Calu3 (cell line): ENCODE measurements around the gene EVA1B. TPM values are rescaled to one million over a fixed set of nuclear protein-coding genes. Genes with fewer than 3 reads are reported as not detected.

ENCODE experiments used
- BruUV-seq: library from RNA; stranded (reverse); fragments of 400-500 nt; replicated peaks from 2 replicates; lab custom pipeline; 2021; lab: Mats Ljungman, UMichigan
- CTCF ChIA-PET: fragments of 300-600 bp; sonication (Branson Sonifier 250); formaldehyde crosslinking; loops from one replicate; lab custom pipeline; 2022; ENCODE audit warnings: antibody characterized with exemption; lab: Charles Lee
- DNase-seq: peaks from one replicate; pipeline ENCODE4 v3.0.0; 2022
- H3K27ac Mint-ChIP-seq: one replicate; pipeline ENCODE4 v1.8.0; 2022; ENCODE audit warnings: mixed read lengths; ENCODE audit not compliant: unreplicated experiment
- H3K27me3 Mint-ChIP-seq: one replicate; pipeline ENCODE4 v1.8.0; 2022; ENCODE audit warnings: mixed read lengths; ENCODE audit not compliant: unreplicated experiment
- H3K36me3 Mint-ChIP-seq: one replicate; pipeline ENCODE4 v1.8.0; 2022; ENCODE audit warnings: mild to moderate bottlenecking, moderate library complexity, mixed read lengths; ENCODE audit not compliant: insufficient read depth, unreplicated experiment
- H3K4me1 Mint-ChIP-seq: one replicate; pipeline ENCODE4 v1.8.0; 2022; ENCODE audit warnings: mild to moderate bottlenecking, low read depth, mixed read lengths; ENCODE audit not compliant: unreplicated experiment
- H3K4me3 Mint-ChIP-seq: one replicate; pipeline ENCODE4 v1.8.0; 2022; ENCODE audit warnings: mild to moderate bottlenecking, low read depth, moderate library complexity, mixed read lengths; ENCODE audit not compliant: unreplicated experiment
- H3K9me3 Mint-ChIP-seq: one replicate; pipeline ENCODE4 v1.8.0; 2022; ENCODE audit warnings: low read depth, mixed read lengths; ENCODE audit not compliant: unreplicated experiment
- intact Hi-C: fragments of 100-400 bp; cut with micrococcal nuclease; formaldehyde crosslinking; loops from one replicate; pipeline ENCODE4 v1.10.0; 2022; ENCODE audit not compliant: unreplicated experiment
- total RNA-seq: library from RNA; stranded (reverse); gene quantifications from 2 replicates; pipeline ENCODE4 v1.2.3, GENCODE V29; 2022
- TF ChIP-seq, protein P1 (sequence below): fragments of 200-600 bp; IDR thresholded peaks from one replicate; pipeline ENCODE4 v1.8.0; 2022; ENCODE audit warnings: antibody characterized with exemption; ENCODE audit not compliant: unreplicated experiment

The EVA1B gene
- total RNA-seq, 1 experiment from 2014 or later = 11.2 TPM

DNA sequence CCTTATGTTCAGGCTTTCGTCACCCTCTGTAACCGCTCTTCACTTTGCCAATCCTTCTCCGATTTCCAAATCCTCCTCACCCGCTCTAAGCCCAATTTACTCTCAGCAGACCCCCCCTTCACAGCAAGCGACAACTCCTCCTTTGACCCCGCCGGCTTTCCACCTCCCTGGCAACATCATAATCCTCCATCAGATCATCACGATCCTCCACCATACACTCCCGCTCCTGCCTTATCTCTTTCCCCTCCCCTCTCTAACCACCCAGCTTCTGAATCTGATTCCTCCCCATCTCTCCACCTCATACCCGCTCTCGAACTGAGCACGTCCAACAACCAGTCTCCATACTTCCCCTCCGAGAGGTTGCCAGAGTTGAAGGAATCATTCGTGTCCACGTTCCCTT is 7.5 kb upstream of the EVA1B start:
- DNase-seq = no peak
- H3K27ac Mint-ChIP-seq = no peak overlapping the region
- peaks cover 25% of the 10 kb centered on the region for H3K27me3 Mint-ChIP-seq
- BruUV-seq = no TSS peak
- no peaks in the 10 kb centered on the region for H3K9me3 Mint-ChIP-seq
- CTCF ChIA-PET = no interaction called here
- H3K4me3 Mint-ChIP-seq = no peak overlapping the region
- TF ChIP-seq, protein P1, sequence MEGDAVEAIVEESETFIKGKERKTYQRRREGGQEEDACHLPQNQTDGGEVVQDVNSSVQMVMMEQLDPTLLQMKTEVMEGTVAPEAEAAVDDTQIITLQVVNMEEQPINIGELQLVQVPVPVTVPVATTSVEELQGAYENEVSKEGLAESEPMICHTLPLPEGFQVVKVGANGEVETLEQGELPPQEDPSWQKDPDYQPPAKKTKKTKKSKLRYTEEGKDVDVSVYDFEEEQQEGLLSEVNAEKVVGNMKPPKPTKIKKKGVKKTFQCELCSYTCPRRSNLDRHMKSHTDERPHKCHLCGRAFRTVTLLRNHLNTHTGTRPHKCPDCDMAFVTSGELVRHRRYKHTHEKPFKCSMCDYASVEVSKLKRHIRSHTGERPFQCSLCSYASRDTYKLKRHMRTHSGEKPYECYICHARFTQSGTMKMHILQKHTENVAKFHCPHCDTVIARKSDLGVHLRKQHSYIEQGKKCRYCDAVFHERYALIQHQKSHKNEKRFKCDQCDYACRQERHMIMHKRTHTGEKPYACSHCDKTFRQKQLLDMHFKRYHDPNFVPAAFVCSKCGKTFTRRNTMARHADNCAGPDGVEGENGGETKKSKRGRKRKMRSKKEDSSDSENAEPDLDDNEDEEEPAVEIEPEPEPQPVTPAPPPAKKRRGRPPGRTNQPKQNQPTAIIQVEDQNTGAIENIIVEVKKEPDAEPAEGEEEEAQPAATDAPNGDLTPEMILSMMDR = no peak
- peaks cover 10% of the 10 kb centered on the region for H3K36me3 Mint-ChIP-seq
- intact Hi-C loops = no loop called here
- peaks cover 13% of the 10 kb centered on the region for H3K4me1 Mint-ChIP-seq

DNA sequence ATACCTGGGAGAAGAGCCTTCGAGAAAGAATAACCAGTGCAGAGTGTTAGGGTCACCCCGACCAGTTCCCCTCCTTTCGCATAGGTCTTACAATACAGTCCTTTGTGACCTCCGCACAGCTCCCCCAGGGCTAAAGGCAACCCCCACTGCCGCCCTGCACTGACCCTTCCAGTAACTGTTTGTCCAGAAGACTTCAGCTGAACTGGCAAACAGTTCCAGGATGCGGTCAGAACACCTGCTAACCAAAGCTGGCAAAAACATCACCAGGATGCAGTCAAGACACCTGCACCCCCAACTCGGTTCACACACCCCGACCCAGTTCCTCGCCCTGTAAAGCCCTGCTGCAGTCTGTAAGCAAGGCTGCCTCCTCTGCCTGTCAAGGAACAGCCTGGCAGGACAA is 6.4 kb upstream of the EVA1B start:
- intact Hi-C loops = no loop called here
- peaks cover 25% of the 10 kb centered on the region for H3K27me3 Mint-ChIP-seq

DNA sequence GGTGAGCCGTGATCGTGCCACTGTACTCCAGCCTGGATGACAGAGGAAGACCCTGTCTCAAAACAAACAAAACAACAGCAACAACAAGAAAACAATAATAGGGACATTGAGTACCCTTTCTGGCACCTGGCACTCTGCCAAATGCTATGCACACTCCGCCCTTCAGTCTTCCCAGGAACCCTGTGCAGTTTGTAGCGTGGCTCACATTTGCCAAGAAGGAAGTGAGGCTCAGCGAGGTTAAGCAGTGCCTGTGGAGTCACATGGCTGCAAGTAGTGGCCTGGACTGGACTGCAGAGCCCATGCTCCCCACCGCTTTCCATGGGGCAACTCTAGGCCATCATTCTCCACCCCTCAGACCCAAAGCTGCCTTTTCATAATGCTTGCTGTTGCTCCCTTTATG is 5.3 kb upstream of the EVA1B start:
- peaks cover 27% of the 10 kb centered on the region for H3K36me3 Mint-ChIP-seq
- intact Hi-C loops = no loop called here
- H3K9me3 Mint-ChIP-seq = no peaks in the 10 kb centered on the region
- TF ChIP-seq, protein P1 = no peak
- no peak for DNase-seq
- CTCF ChIA-PET = no interaction called here
- no peak overlapping the region for H3K27ac Mint-ChIP-seq
- peaks cover 14% of the 10 kb centered on the region for H3K4me1 Mint-ChIP-seq
- peaks cover 25% of the 10 kb centered on the region for H3K27me3 Mint-ChIP-seq
- H3K4me3 Mint-ChIP-seq = no peak overlapping the region
- BruUV-seq = no TSS peak

More for the DNA sequence above, 6.4 kb upstream of the EVA1B start:
- H3K36me3 Mint-ChIP-seq = peaks cover 16% of the 10 kb centered on the region
- CTCF ChIA-PET = no interaction called here
- H3K27ac Mint-ChIP-seq = no peak overlapping the region
- peaks cover 14% of the 10 kb centered on the region for H3K4me1 Mint-ChIP-seq
- H3K4me3 Mint-ChIP-seq = no peak overlapping the region
- H3K9me3 Mint-ChIP-seq = no peaks in the 10 kb centered on the region
- DNase-seq = no peak
- no TSS peak for BruUV-seq
- TF ChIP-seq, protein P1 = no peak

DNA sequence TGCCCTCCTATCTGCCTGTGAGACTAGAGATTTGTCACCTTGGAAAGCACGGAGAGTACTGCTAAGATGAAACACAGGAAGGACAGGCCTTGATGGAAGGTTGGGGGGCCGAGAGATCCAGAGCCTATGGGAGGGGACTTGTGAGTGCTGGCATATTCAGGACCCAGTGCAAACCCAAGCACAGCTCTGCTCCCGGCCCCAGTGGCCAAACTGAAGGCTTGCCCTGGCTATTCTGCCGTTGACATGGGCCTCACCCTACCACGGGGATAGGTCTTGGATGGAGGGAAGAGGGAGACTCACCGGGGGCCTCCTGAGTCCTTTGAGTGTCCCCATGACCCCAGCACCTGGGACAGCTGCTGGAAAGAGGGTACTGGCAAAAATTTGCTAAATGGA is 4.6 kb upstream of the EVA1B start:
- H3K27ac Mint-ChIP-seq = no peak overlapping the region
- DNase-seq = no peak
- intact Hi-C loops = no loop called here
- H3K27me3 Mint-ChIP-seq = peaks cover 24% of the 10 kb centered on the region
- peaks cover 29% of the 10 kb centered on the region for H3K36me3 Mint-ChIP-seq
- CTCF ChIA-PET = no interaction called here
- peaks cover 14% of the 10 kb centered on the region for H3K4me1 Mint-ChIP-seq
- BruUV-seq = no TSS peak
- H3K9me3 Mint-ChIP-seq = no peaks in the 10 kb centered on the region
- TF ChIP-seq, protein P1 = no peak
- no peak overlapping the region for H3K4me3 Mint-ChIP-seq
